PC-9 (cell line): ENCODE measurements around the gene RBM15B. TPM values are rescaled to one million over a fixed set of nuclear protein-coding genes. Genes with fewer than 3 reads are reported as not detected.

ENCODE experiments used
- BruUV-seq: library from RNA; stranded (reverse); fragments of 400-500 nt; replicated peaks from 2 replicates; lab custom pipeline; 2021; lab: Mats Ljungman, UMichigan
- CTCF ChIA-PET: fragments of 300-600 bp; sonication (Branson Sonifier 250); formaldehyde crosslinking; loops from one replicate; lab custom pipeline; 2022; ENCODE audit warnings: antibody characterized with exemption; lab: Charles Lee
- POLR2A ChIA-PET: fragments of 300-600 bp; sonication (Branson Sonifier 250); formaldehyde crosslinking; loops from one replicate; lab custom pipeline; 2022; ENCODE audit warnings: antibody characterized with exemption; ENCODE audit not compliant: unreplicated experiment; lab: Charles Lee
- DNase-seq, 2 experiments: peaks; one replicate each; pipeline versions ENCODE4 v3.0.0 to v3.0.0-alpha.2; 2015 to 2022; ENCODE audit warnings: mixed read lengths in 1 of 2
- H2AFZ ChIP-seq: fragments of 200-600 bp; sonication (generic); 2 replicates; pipeline ENCODE4 v1.8.1; 2017; ENCODE audit warnings: antibody characterized with exemption
- H3F3A ChIP-seq: fragments of 200-600 bp; sonication (generic); 2 replicates; pipeline ENCODE4 v1.8.1; 2017; ENCODE audit warnings: antibody characterized with exemption, mild to moderate bottlenecking, low read depth; ENCODE audit not compliant: insufficient read depth
- H3K27ac ChIP-seq: fragments of 200-600 bp; sonication (generic); 2 replicates; pipeline ENCODE4 v1.6.1; 2016; ENCODE audit warnings: mixed run types
- H3K27me3 ChIP-seq: fragments of 200-600 bp; sonication (generic); 2 replicates; pipeline ENCODE4 v1.6.1; 2016; ENCODE audit warnings: low read depth, mixed run types; ENCODE audit not compliant: insufficient read depth
- H3K36me3 ChIP-seq: fragments of 200-600 bp; sonication (generic); 2 replicates; pipeline ENCODE4 v1.6.1; 2016; ENCODE audit warnings: low read depth, mixed run types
- H3K4me1 ChIP-seq: fragments of 200-600 bp; sonication (generic); replicated peaks from 2 replicates; pipeline ENCODE4 v1.6.1; 2016; ENCODE audit warnings: mixed run types; ENCODE audit not compliant: insufficient read depth
- H3K4me2 ChIP-seq: fragments of 200-600 bp; sonication (generic); 2 replicates; pipeline ENCODE4 v1.6.1; 2017; ENCODE audit warnings: mixed run types
- H3K4me3 ChIP-seq: fragments of 200-600 bp; sonication (generic); 2 replicates; pipeline ENCODE4 v1.6.1; 2016; ENCODE audit warnings: mixed run types
- H3K79me2 ChIP-seq: fragments of 200-600 bp; sonication (generic); 2 replicates; pipeline ENCODE4 v1.6.1; 2017; ENCODE audit warnings: low read depth, mixed run types
- H3K9me2 ChIP-seq: fragments of 200-600 bp; sonication (generic); 2 replicates; pipeline ENCODE4 v1.8.1; 2017; ENCODE audit warnings: mild to moderate bottlenecking; ENCODE audit not compliant: insufficient read depth
- H3K9me3 ChIP-seq: fragments of 200-600 bp; sonication (generic); 2 replicates; pipeline ENCODE4 v1.8.1; 2016; ENCODE audit warnings: low read depth; ENCODE audit not compliant: insufficient read depth
- H4K20me1 ChIP-seq: fragments of 200-600 bp; sonication (generic); 2 replicates; pipeline ENCODE4 v1.8.1; 2017; ENCODE audit not compliant: insufficient read depth
- CTCF ChIP-seq: fragments of 200-600 bp; sonication (generic); conservative IDR thresholded peaks from 2 replicates; pipeline ENCODE4 v1.6.1; 2017; ENCODE audit warnings: mixed run types, antibody characterized with exemption, mild to moderate bottlenecking, moderate library complexity
- EZH2 ChIP-seq: fragments of 200-600 bp; sonication (generic); IDR thresholded peaks from 2 replicates; pipeline ENCODE4 v1.8.0; 2017; ENCODE audit warnings: antibody characterized with exemption, low read depth
- intact Hi-C: fragments of 100-400 bp; cut with micrococcal nuclease; formaldehyde crosslinking; loops from one replicate; pipeline ENCODE4 v1.10.0; 2022; ENCODE audit not compliant: unreplicated experiment
- total RNA-seq: library from RNA; stranded (reverse); gene quantifications from 2 replicates; pipeline ENCODE4 v1.2.3, GENCODE V29; 2021

RBM15B gene
- total RNA-seq, 1 experiment from 2014 or later = 29.4 TPM

- Histone ChIP-seq H3K27ac (no peak overlapping the region), H3K79me2 (peaks cover 40% of the 10 kb centered on the region), H3K4me1 (peaks cover 17% of the 10 kb centered on the region), H2AFZ (no peak overlapping the region), H3K9me3 (no peaks in the 10 kb centered on the region), H3K4me2 (no peak overlapping the region), H3K27me3 (no peaks in the 10 kb centered on the region), H3K9me2 (no peaks in the 10 kb centered on the region), H3K4me3 (no peak overlapping the region), H4K20me1 (peaks cover 23% of the 10 kb centered on the region), H3F3A (peaks cover 47% of the 10 kb centered on the region), H3K36me3 (peaks cover 26% of the 10 kb centered on the region)
- POLR2A ChIA-PET = no interaction called here
- no peak for TF ChIP-seq EZH2
- no peak for TF ChIP-seq CTCF
- CTCF ChIA-PET = no interaction called here
- no TSS peak for BruUV-seq
- intact Hi-C loops = no loop called here
- DNase-seq = no peak
Measured at GRCh38 chr3:51394541-51394940, 3.5 kb downstream of the RBM15B start.

GRCh38 chr3:51395493-51396213, 4.6 kb downstream of the RBM15B start:
- Histone ChIP-seq H3K4me1 (peaks cover 11% of the 10 kb centered on the region), H3F3A (peaks cover 36% of the 10 kb centered on the region), H3K79me2 (peaks cover 36% of the 10 kb centered on the region), H3K9me2 (no peaks in the 10 kb centered on the region), H2AFZ (no peak overlapping the region), H3K27ac (no peak overlapping the region), H4K20me1 (peaks cover 23% of the 10 kb centered on the region), H3K4me2 (no peak overlapping the region), H3K36me3 (peaks cover 21% of the 10 kb centered on the region), H3K4me3 (no peak overlapping the region), H3K9me3 (no peaks in the 10 kb centered on the region), H3K27me3 (no peaks in the 10 kb centered on the region)
- TF ChIP-seq CTCF (no peak), EZH2 (no peak)
- intact Hi-C loops = no loop called here
- DNase-seq = no peak
- CTCF ChIA-PET = no interaction called here
- BruUV-seq = no TSS peak
- POLR2A ChIA-PET = interaction anchor here (0.7 kb wide), 1 partner anchor 115 kb away, joined by 3 read pairs; no protein-coding TSS in a partner anchor

DNA sequence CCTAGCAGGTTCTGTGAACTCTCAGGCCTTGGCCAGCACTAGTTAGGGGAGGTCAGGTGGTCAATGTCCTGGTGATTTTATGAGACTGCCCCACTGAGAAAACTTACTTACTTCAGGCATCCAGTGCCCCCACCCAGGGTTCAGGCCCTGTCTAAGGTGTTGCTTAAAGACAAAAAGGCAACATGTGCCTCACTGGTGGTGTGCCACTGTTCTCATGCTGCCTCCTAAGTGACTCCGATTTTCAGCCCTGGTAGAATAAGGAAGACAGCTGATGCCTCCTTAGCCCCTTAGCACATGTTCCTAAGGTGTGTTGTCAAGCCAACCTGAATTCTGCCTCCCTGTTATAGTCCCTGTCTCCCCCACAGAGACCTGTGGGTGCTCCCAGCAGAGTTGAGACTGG, 5.3 kb downstream of the RBM15B start:
- no peak overlapping the region for H3K27ac ChIP-seq
- H3K4me2 ChIP-seq = no peak overlapping the region
- no peak for DNase-seq
- no peak overlapping the region for H3K4me3 ChIP-seq
- ChIA-PET POLR2A (interaction anchor here (0.6 kb wide), 1 partner anchor 142 kb away, joined by 3 read pairs; no protein-coding TSS in a partner anchor), CTCF (no interaction called here)
- TF ChIP-seq EZH2 (no peak), CTCF (no peak)
- peaks cover 23% of the 10 kb centered on the region for H4K20me1 ChIP-seq
- peaks cover 21% of the 10 kb centered on the region for H3K36me3 ChIP-seq
- no peaks in the 10 kb centered on the region for H3K9me3 ChIP-seq
- peaks cover 36% of the 10 kb centered on the region for H3K79me2 ChIP-seq
- peaks cover 9% of the 10 kb centered on the region for H3K4me1 ChIP-seq
- H3K27me3 ChIP-seq = no peaks in the 10 kb centered on the region
- BruUV-seq = no TSS peak
- intact Hi-C loops = no loop called here
- peaks cover 34% of the 10 kb centered on the region for H3F3A ChIP-seq
- H2AFZ ChIP-seq = no peak overlapping the region
- no peaks in the 10 kb centered on the region for H3K9me2 ChIP-seq
